Left ventricle myocardium inferior (tissue), 1 donor: ENCODE data around the gene TLE5. TPM values are rescaled to one million over a fixed set of nuclear protein-coding genes. Genes with fewer than 3 reads are reported as not detected.

ENCODE experiments used
- DNase-seq: peaks from one replicate; pipeline ENCODE4 v3.0.0-alpha.2; 2020
- H3K27ac ChIP-seq: fragments of 200-600 bp; replicated peaks from 2 replicates; pipeline ENCODE4 v1.8.0; 2021
- H3K27me3 ChIP-seq: fragments of 200-600 bp; 2 replicates; pipeline ENCODE4 v1.8.0; 2021; ENCODE audit warnings: low read depth
- H3K36me3 ChIP-seq: fragments of 200-600 bp; 2 replicates; pipeline ENCODE4 v1.8.0; 2021
- H3K4me1 ChIP-seq: fragments of 200-600 bp; 2 replicates; pipeline ENCODE4 v1.8.0; 2021
- H3K4me3 ChIP-seq: fragments of 200-600 bp; 2 replicates; pipeline ENCODE4 v1.8.0; 2021; ENCODE audit warnings: mild to moderate bottlenecking, moderate library complexity
- H3K9me3 ChIP-seq: fragments of 200-600 bp; replicated peaks from 2 replicates; pipeline ENCODE4 v1.8.0; 2021
- CTCF ChIP-seq: fragments of 200-600 bp; IDR thresholded peaks from 2 replicates; pipeline ENCODE4 v1.8.0; 2021; ENCODE audit warnings: antibody characterized with exemption, mild to moderate bottlenecking, borderline replicate concordance
- intact Hi-C: fragments of 100-400 bp; cut with micrococcal nuclease; formaldehyde crosslinking; loops from one replicate; pipeline ENCODE4 v1.11.0; 2022
- total RNA-seq: library from RNA; stranded (reverse); fragmentation: NEBNext Ultra II Directional; extraction: Animal tissue kit (Norgen Biotek cat#: 25700); gene quantifications from one replicate; pipeline ENCODE4 v1.2.1, GENCODE V29; 2021
- donor health status: DM: no; HTN: yes; CAD: no; lungs with severe emphysema.

Gene TLE5
- total RNA-seq, 1 donor from 2014 or later: 799 TPM

GRCh38 chr19:3028305-3029064, 33.8 kb downstream of the TLE5 start:
- Histone ChIP-seq H3K27me3 (no peaks in the 10 kb centered on the region), H3K36me3 (no peaks in the 10 kb centered on the region), H3K4me1 (peaks cover 19% of the 10 kb centered on the region), H3K9me3 (no peaks in the 10 kb centered on the region), H3K27ac (peak overlapping the region; percentile 72), H3K4me3 (peak overlapping the region; percentile 81)
- no peak for TF ChIP-seq CTCF
- no peak for DNase-seq
- intact Hi-C loops: no loop called here

- Histone ChIP-seq H3K9me3 (no peaks in the 10 kb centered on the region), H3K4me1 (peaks cover 19% of the 10 kb centered on the region), H3K27ac (peak overlapping the region; percentile 72), H3K4me3 (peak overlapping the region; percentile 81), H3K36me3 (no peaks in the 10 kb centered on the region), H3K27me3 (no peaks in the 10 kb centered on the region)
- intact Hi-C loops: no loop called here
- TF ChIP-seq CTCF: no peak
- DNase-seq: no peak
These were observed 34.4 kb downstream of the TLE5 start for GRCh38 chr19:3027981-3028304.

GRCh38 chr19:3027292-3027691, 35.0 kb downstream of the TLE5 start:
- Histone ChIP-seq H3K36me3 (no peaks in the 10 kb centered on the region), H3K27me3 (no peaks in the 10 kb centered on the region), H3K4me1 (peaks cover 19% of the 10 kb centered on the region), H3K9me3 (no peaks in the 10 kb centered on the region), H3K27ac (no peak overlapping the region), H3K4me3 (peak overlapping the region; percentile 81)
- DNase-seq: no peak
- TF ChIP-seq CTCF: no peak
- intact Hi-C loops: no loop called here

DNA sequence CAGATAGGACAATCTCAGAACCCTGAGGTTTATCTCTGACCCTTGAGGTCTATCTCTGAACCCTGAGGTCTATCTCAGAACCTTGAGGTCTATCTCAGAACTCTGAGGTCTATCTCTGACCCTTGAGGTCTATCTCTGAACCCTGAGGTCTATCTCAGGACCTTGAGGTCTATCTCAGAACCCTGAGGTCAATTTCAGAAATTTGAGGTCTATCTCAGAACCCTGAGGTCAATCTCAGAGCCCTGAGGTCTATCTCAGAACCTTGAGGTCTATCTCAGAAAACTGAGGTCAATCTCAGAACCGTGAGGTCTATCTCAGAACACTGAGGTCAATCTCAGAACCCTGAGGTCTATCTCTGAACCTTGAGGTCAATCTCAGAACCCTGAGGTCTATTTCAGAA, 35.5 kb downstream of the TLE5 start:
- no peaks in the 10 kb centered on the region for H3K36me3 ChIP-seq
- intact Hi-C loops: no loop called here

GRCh38 chr19:3025549-3025886, 36.8 kb downstream of the TLE5 start:
- DNase-seq: no peak
- H3K27me3 ChIP-seq: no peaks in the 10 kb centered on the region
- no peak overlapping the region for H3K27ac ChIP-seq
- H3K4me3 ChIP-seq: no peak overlapping the region
- peaks cover 19% of the 10 kb centered on the region for H3K4me1 ChIP-seq
- TF ChIP-seq CTCF: no peak
- H3K36me3 ChIP-seq: no peaks in the 10 kb centered on the region
- intact Hi-C loops: no loop called here
- no peaks in the 10 kb centered on the region for H3K9me3 ChIP-seq

More for the DNA sequence above, 35.5 kb downstream of the TLE5 start:
- DNase-seq: no peak
- H3K27me3 ChIP-seq: no peaks in the 10 kb centered on the region
- no peak overlapping the region for H3K4me3 ChIP-seq
- H3K27ac ChIP-seq: no peak overlapping the region
- H3K4me1 ChIP-seq: peaks cover 19% of the 10 kb centered on the region
- TF ChIP-seq CTCF: no peak
- H3K9me3 ChIP-seq: no peaks in the 10 kb centered on the region
